Adrenal gland (tissue), 5 donors: Measurements from ENCODE around the gene FAM217B.

Experiments
- CTCF ChIP-seq, 6 experiments: fragments of 450-650 bp in 4 of 6; fragments of 200-600 bp in 2 of 6; sonication (generic) in 1 of 6; IDR thresholded peaks; 1 replicate in 5 of 6; 2 replicates in 1 of 6; pipeline versions ENCODE4 v1.5.1 to v1.8.0; 2016 to 2021; ENCODE audit warnings: antibody characterized with exemption in 6 of 6, mild to moderate bottlenecking in 2 of 6, moderate library complexity in 1 of 6
- POLR2A ChIP-seq, 2 donors: fragments of 450-650 bp; IDR thresholded peaks; one replicate each; pipeline ENCODE4 v1.6.1; 2017; ENCODE audit warnings: antibody characterized with exemption in 2 of 2, mild to moderate bottlenecking in 2 of 2, moderate library complexity in 1 of 2
- donor health status: DM: no; HTN: no; CAD: no.

- no peak for TF ChIP-seq POLR2A (IDR thresholded peaks at IDR 0.05)
- no peak for TF ChIP-seq CTCF (IDR thresholded peaks at IDR 0.05)
Measured at GRCh38 chr20:59945175-59945574, 5.0 kb downstream of the FAM217B start.
